Natural killer cell treated with Interleukin-12 subunit alpha and Interleukin-12 subunit beta and Interleukin-15 and Interleukin-18, amount 100 ng/mL, for 72 hours (primary cell): Measurements from ENCODE around the gene PROK2. TPM values are rescaled to one million over a fixed set of nuclear protein-coding genes. Genes with fewer than 3 reads are reported as not detected.

Source experiments
- ATAC-seq, 2 donors: fragments of 150-1000 bp; cut with Tn5 transposase in 1 of 2; sonication (Bioruptor Pico), chemical (Tn5 transposase) in 1 of 2; 2 replicates each; pipeline ENCODE4 v1.10.0; 2021
- DNase-seq: peaks from one replicate; pipeline ENCODE4 v3.0.0; 2022; ENCODE audit warnings: low spot score
- H3K27ac Mint-ChIP-seq, 2 donors: 1 replicate in 1 of 2; 2 replicates in 1 of 2; pipeline ENCODE4 v1.8.0; 2022; ENCODE audit warnings: mixed read lengths in 2 of 2, mild to moderate bottlenecking in 1 of 2, moderate library complexity in 1 of 2
- H3K27me3 Mint-ChIP-seq, 2 donors: 1 replicate in 1 of 2; 2 replicates in 1 of 2; pipeline ENCODE4 v1.8.0; 2022; ENCODE audit warnings: mixed read lengths in 2 of 2
- H3K36me3 Mint-ChIP-seq: one replicate; pipeline ENCODE4 v1.8.0; 2022; ENCODE audit warnings: mixed read lengths
- H3K4me1 Mint-ChIP-seq, 2 donors: 1 replicate in 1 of 2; 2 replicates in 1 of 2; pipeline ENCODE4 v1.8.0; 2022; ENCODE audit warnings: low read depth in 2 of 2, mixed read lengths in 2 of 2, mild to moderate bottlenecking in 1 of 2
- H3K4me3 Mint-ChIP-seq: one replicate; pipeline ENCODE4 v1.8.0; 2022; ENCODE audit warnings: mixed read lengths
- H3K9me3 Mint-ChIP-seq: 2 replicates; pipeline ENCODE4 v1.8.0; 2022; ENCODE audit warnings: mixed read lengths
- total RNA-seq, 2 donors: library from RNA; stranded (reverse); gene quantifications; one replicate each; pipeline ENCODE4 v1.2.3, GENCODE V29; 2022

The PROK2 gene
- 1 to 10 TPM in 1 of 2 donors, not detected in 1; 7.2 TPM for total RNA-seq

GRCh38 chr3:71784914-71785531 lies at the start of gene PROK2:
TSS of gene PROK2 (minus strand) at chr3:71785148. CDS start at chr3:71785052, 96 bp downstream.
- Mint-ChIP-seq H3K4me1 (peaks cover 10 to 16% of the 10 kb centered on the region in 2 donors), H3K27me3 (peaks cover 33 to 54% of the 10 kb centered on the region in 2 donors), H3K9me3 (no peaks in the 10 kb centered on the region), H3K4me3 (peak within 1 kb of the TSS; percentile 94), H3K27ac (peak within 1 kb of the TSS in 1 of 2 donors; percentile 79), H3K36me3 (peaks cover 5% of the 10 kb centered on the region)
- peak; percentile 60 to 80 for ATAC-seq
- DNase-seq, result no peak

DNA sequence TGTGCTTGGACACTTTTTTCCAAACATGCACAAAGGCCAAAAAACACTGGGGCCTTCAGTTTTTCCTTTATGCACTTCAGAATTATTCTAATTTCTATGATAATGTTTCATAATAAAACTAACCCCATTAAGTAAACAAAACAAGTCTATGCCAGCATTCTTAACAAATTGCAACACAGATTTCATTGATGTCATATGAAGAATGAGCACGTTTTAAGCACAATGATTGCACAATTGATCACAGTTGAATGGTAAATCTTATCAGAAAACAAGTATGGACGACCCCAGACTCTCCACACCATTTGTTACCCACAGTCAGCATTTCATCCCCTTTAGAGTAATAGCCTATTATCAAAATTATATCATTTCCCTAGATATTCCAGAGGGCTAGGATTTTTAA lies 46.7 kb upstream of the PROK2 start:
- no peak overlapping the region for H3K27ac Mint-ChIP-seq
- DNase-seq (no peak), ATAC-seq (no peak)
- H3K4me1 Mint-ChIP-seq, result no peaks in the 10 kb centered on the region
- no peaks in the 10 kb centered on the region for H3K9me3 Mint-ChIP-seq
- H3K4me3 Mint-ChIP-seq, result no peak overlapping the region
- H3K36me3 Mint-ChIP-seq, result no peaks in the 10 kb centered on the region
- peaks cover 0 to 11% of the 10 kb centered on the region in 2 donors for H3K27me3 Mint-ChIP-seq

DNA sequence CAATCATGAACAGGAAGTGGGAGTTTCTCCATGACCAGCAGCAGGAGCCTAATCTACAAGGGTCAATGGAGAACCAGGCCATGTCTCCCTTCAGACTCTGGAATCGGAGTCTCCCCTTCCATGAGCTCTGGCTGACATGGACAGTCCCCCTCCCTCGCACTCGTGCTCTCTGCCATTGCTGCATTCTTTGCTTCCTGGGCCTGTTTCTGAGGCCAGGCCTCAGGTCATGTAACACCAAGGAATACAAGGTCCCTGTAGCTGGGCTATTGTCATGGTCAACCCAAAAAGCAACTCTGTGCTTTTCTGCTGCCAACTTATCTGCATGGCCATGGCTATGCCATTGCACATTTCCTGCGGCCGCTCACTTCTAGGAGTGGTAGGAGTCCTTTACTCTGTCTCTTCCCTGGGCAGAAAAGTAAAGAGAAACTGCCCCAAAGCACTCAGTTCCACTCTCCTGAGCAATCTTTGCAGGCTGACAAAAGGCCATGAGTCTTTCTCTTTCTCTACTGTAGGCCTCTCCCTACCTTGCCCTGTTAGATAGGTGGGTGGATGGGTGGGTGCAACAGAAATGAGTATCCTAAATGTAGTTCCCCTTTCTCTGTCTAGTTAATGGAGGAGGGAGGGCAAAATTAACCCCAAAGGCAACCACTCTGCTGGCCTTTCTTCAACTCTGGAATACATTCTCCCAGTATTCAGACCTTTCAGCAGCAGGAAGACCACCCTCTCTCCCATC lies 40.8 kb upstream of the PROK2 start:
- no peak for DNase-seq
- peaks cover 6 to 8% of the 10 kb centered on the region in 2 donors for H3K27me3 Mint-ChIP-seq
- H3K36me3 Mint-ChIP-seq, result no peaks in the 10 kb centered on the region
- no peak overlapping the region for H3K27ac Mint-ChIP-seq
- ATAC-seq, result peak in 1 of 2 donors; percentile 9
- no peaks in the 10 kb centered on the region for H3K4me1 Mint-ChIP-seq
- no peaks in the 10 kb centered on the region for H3K9me3 Mint-ChIP-seq
- H3K4me3 Mint-ChIP-seq, result no peak overlapping the region

DNA sequence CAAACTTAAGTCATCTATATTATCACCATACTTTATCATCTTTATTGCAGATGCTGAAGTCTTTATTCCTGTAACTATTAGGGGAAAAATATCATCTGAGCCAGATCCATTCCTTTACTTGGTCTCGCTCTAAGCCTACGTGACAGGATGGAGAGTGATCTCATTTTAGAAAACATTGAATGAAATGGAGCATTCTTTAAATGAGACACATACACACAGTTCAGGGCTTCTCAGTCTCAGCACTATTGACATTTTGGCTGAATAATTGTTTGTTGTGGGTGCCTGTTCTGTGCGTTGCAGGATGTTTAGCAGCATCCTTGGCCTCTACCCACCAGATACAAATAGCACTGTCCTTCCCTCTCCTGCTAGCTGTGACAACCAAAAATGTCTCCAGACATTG lies 36.2 kb upstream of the PROK2 start:
- Mint-ChIP-seq H3K27ac (no peak overlapping the region), H3K9me3 (no peaks in the 10 kb centered on the region), H3K4me1 (no peaks in the 10 kb centered on the region), H3K36me3 (no peaks in the 10 kb centered on the region), H3K4me3 (no peak overlapping the region), H3K27me3 (peaks cover 3 to 6% of the 10 kb centered on the region in 2 donors)
- DNase-seq, result no peak
- ATAC-seq, result no peak

- H3K36me3 Mint-ChIP-seq, result no peaks in the 10 kb centered on the region
- no peaks in the 10 kb centered on the region for H3K4me1 Mint-ChIP-seq
- no peak overlapping the region for H3K4me3 Mint-ChIP-seq
- H3K9me3 Mint-ChIP-seq, result no peaks in the 10 kb centered on the region
- H3K27me3 Mint-ChIP-seq, result peaks cover 0 to 3% of the 10 kb centered on the region in 2 donors
- DNase-seq (no peak), ATAC-seq (no peak)
- H3K27ac Mint-ChIP-seq, result no peak overlapping the region
Observed at GRCh38 chr3:71817262-71817661, 32.3 kb upstream of the PROK2 start.

DNA sequence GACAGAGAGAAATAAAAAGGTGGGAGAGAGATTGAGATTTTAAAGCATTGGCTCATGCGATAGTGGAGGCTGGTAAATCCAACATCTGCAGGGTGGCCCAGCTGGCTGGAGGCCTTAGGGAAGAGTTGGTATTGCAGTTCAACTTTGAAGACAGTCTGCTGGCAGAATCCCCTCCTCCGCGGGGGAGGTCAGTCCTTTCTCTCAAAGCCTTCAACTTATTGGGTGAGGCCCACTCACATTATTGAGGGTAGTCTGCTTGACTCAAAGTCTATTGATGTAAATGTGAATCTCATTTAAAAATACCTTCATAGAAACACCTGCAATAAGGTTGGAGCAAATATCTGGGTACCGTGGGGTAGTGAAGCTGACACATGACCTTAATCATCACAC lies 31.8 kb upstream of the PROK2 start:
- Mint-ChIP-seq H3K27me3 (peaks cover 0 to 3% of the 10 kb centered on the region in 2 donors), H3K9me3 (no peaks in the 10 kb centered on the region), H3K27ac (no peak overlapping the region), H3K4me1 (no peaks in the 10 kb centered on the region), H3K36me3 (no peaks in the 10 kb centered on the region), H3K4me3 (no peak overlapping the region)
- ATAC-seq (peak in 1 of 2 donors; percentile 20), DNase-seq (no peak)

GRCh38 chr3:71815340-71816067 lies 30.6 kb upstream of the PROK2 start:
- Mint-ChIP-seq H3K27me3 (peaks cover 0 to 3% of the 10 kb centered on the region in 2 donors), H3K27ac (no peak overlapping the region), H3K4me3 (no peak overlapping the region), H3K36me3 (no peaks in the 10 kb centered on the region), H3K9me3 (no peaks in the 10 kb centered on the region), H3K4me1 (no peaks in the 10 kb centered on the region)
- DNase-seq (no peak), ATAC-seq (no peak)

DNA sequence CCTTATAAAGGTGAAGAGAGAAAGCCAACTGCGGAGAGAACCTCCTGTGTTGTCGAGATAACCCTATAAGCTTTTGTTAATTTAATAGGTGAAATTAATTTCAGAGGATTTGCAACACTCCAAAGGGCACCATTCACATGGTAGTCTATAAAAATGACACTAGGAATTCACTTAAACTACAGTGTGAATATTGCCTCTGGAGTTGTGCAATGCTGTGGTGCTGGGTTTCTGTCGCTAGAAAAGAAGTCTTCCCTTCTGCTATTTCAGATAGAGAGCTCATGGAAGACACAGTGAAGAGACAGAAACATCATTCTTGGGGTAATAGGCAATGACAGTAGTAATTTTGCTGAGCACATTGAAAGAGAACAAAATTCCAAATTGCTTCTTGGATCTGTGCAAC lies 28.8 kb upstream of the PROK2 start:
- Mint-ChIP-seq H3K4me3 (no peak overlapping the region), H3K4me1 (no peaks in the 10 kb centered on the region), H3K27me3 (peaks cover 0 to 3% of the 10 kb centered on the region in 2 donors), H3K27ac (no peak overlapping the region), H3K36me3 (no peaks in the 10 kb centered on the region), H3K9me3 (no peaks in the 10 kb centered on the region)
- ATAC-seq, result no peak
- no peak for DNase-seq

DNA sequence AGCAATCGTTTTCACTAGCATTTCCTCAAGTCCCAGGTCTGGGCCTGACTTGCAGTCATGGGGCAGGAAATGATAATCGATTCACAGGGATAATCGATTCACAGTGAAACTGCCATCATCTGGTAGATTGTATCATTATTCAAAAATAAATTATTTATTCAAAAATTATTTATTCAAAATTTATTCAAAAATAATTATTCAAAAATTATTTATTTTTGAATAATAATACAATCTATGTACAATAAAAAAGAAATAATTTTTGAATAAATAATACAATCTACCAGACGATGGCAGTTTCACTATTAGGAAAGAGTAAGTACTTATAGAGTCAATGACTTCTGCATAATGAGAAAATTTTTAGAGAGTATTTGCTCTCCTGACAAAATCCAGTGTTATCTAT lies 28.1 kb upstream of the PROK2 start:
- Mint-ChIP-seq H3K4me1 (no peaks in the 10 kb centered on the region), H3K27me3 (peaks cover 0 to 3% of the 10 kb centered on the region in 2 donors), H3K9me3 (no peaks in the 10 kb centered on the region), H3K36me3 (no peaks in the 10 kb centered on the region), H3K4me3 (no peak overlapping the region), H3K27ac (no peak overlapping the region)
- no peak for DNase-seq
- no peak for ATAC-seq

DNA sequence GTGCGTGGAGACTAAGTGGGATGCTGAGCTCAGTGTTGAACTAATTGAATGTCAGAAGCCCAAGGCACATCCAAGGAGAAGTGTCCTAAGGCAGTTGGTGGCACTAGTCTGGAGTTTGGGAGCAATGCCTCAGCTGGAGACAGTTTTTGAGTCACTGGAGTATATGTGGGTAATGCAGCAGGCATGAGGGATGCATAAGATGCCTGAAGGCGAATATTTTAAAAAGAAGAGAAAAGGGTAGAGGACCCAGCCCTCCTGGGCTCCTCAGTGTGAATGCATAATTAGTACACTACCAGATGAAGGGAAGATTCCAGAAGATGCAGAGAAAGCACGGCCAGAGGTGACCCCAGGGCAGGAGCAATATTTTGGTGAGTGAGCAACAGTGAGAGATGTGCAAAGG lies 25.1 kb upstream of the PROK2 start:
- Mint-ChIP-seq H3K27ac (no peak overlapping the region), H3K27me3 (no peaks in the 10 kb centered on the region), H3K4me3 (no peak overlapping the region), H3K4me1 (no peaks in the 10 kb centered on the region), H3K9me3 (no peaks in the 10 kb centered on the region), H3K36me3 (no peaks in the 10 kb centered on the region)
- DNase-seq (no peak), ATAC-seq (peak in 1 of 2 donors; percentile 28)

DNA sequence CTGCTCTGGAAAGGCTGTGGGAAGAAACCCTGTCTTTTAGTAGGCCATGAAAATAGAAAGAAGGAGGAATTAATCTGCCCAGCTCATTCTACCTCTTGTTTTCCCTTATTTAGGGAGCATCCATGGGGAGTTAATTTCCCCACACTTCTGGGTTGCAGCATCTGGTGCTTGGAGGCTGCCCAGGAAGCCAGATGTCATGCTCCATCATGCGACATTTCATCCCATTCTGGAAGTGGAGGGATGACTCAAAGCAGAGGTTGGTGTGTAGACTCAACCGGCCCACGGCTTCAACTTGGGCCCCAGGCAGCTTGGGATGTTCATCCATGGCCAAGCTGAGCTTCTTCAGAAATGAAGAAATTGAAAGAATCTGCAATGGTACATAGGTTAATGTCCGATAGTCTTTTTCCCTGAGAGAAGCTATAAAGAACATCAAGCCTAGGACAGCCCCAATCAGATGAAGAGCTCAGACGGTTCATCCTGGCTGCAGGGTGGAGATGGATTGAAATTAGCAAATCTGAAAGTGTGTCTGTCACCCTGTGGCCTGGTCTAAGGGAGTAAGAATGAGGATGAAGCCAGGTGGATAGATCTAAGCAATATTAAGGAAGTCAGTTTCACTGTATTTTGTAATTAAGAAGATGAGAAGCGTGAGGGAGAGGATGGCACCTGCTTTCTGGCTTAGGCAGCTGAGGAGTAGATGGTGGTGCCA lies 24.5 kb upstream of the PROK2 start:
- Mint-ChIP-seq H3K4me3 (no peak overlapping the region), H3K27ac (no peak overlapping the region), H3K9me3 (no peaks in the 10 kb centered on the region), H3K4me1 (no peaks in the 10 kb centered on the region), H3K36me3 (no peaks in the 10 kb centered on the region), H3K27me3 (no peaks in the 10 kb centered on the region)
- ATAC-seq, result no peak
- no peak for DNase-seq

DNA sequence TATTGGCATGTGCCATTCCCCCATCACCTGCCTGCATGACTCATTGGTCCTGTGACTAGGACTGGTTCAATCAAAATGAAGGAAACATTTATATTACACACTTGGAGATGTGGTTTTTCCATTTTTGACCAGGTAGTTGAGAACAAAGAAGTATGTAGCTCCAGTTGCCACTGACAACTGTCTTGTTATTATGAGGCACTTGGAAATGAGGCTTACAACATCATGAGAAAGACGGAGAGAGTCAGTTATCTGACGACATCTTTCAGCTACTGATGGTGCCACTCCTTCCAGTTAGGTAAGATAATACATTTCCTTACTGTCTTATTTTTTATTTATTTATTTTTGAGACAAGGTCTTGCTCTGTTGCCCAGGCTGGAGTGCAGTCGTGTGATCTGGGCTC lies 21.8 kb upstream of the PROK2 start:
- peaks cover 7 to 9% of the 10 kb centered on the region in 2 donors for H3K27me3 Mint-ChIP-seq
- H3K36me3 Mint-ChIP-seq, result no peaks in the 10 kb centered on the region
- no peaks in the 10 kb centered on the region for H3K4me1 Mint-ChIP-seq
- H3K4me3 Mint-ChIP-seq, result no peak overlapping the region
- H3K27ac Mint-ChIP-seq, result no peak overlapping the region
- no peak for DNase-seq
- no peaks in the 10 kb centered on the region for H3K9me3 Mint-ChIP-seq
- ATAC-seq, result no peak

DNA sequence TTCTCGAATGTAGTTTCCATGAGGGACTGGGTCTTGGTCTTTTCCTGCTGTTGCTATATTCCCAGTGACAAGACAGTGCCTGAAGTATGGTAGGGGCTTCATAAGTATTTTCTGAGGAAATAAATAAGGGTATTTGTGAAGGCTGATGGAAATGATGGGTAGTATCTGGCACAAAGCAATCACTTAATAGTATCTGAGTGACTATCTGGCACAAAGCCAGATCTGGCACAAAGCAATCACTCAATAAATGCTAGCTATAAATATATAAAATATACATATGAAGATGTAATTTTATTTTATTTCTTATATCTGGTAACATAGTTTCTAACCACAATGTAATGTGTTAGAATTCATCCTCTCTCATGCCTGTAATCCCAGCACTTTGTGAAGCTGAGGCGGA lies 20.7 kb upstream of the PROK2 start:
- Mint-ChIP-seq H3K27ac (no peak overlapping the region), H3K4me3 (no peak overlapping the region), H3K27me3 (peaks cover 10 to 11% of the 10 kb centered on the region in 2 donors), H3K4me1 (no peaks in the 10 kb centered on the region), H3K9me3 (no peaks in the 10 kb centered on the region), H3K36me3 (no peaks in the 10 kb centered on the region)
- ATAC-seq (no peak), DNase-seq (no peak)
